ENCODE results near the gene MGRN1. TPM values are rescaled to one million over a fixed set of nuclear protein-coding genes. Genes with fewer than 3 reads are reported as not detected.

The MGRN1 gene
- total and polyA plus RNA-seq, 2 of the 13 experiments (the other 11 are each of a cell fraction or from before 2014, with no cell fraction given) = 11.9 to 12.6 TPM

- no peak; the same call in none of the 2 replicates for TF ChIP-seq KLF6 (CRISPR knock-in tag; IDR thresholded peaks at IDR 0.05)
- no peak for TF ChIP-seq ZNF138 (CRISPR knock-in tag; IDR thresholded peaks at IDR 0.05; ENCODE audit: low read depth)
- no peak for TF ChIP-seq ELF4 (CRISPR knock-in tag; IDR thresholded peaks at IDR 0.05; ENCODE audit: borderline replicate concordance)
- TF ChIP-seq ZNF670 (CRISPR knock-in tag; IDR thresholded peaks at IDR 0.05; ENCODE audit: borderline replicate concordance) = no peak
- TF ChIP-seq, protein P1, sequence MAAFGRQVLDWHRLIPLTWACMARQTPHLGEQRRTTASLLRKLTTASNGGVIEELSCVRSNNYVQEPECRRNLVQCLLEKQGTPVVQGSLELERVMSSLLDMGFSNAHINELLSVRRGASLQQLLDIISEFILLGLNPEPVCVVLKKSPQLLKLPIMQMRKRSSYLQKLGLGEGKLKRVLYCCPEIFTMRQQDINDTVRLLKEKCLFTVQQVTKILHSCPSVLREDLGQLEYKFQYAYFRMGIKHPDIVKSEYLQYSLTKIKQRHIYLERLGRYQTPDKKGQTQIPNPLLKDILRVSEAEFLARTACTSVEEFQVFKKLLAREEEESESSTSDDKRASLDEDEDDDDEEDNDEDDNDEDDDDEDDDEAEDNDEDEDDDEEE (CRISPR knock-in tag; IDR thresholded peaks at IDR 0.05) = no peak
- peak; percentile 60; the same call in 1 of the 2 replicates for TF ChIP-seq MYC (CRISPR knock-in tag; IDR thresholded peaks at IDR 0.05; ENCODE audit: borderline replicate concordance)
- no peak for TF ChIP-seq PAWR (CRISPR knock-in tag; IDR thresholded peaks at IDR 0.05; ENCODE audit: borderline replicate concordance)
- peak; percentile 36; the same call in 1 of the 2 replicates for TF ChIP-seq DZIP1 (CRISPR knock-in tag; IDR thresholded peaks at IDR 0.05)
- TF ChIP-seq NFE2L2 (IDR thresholded peaks at IDR 0.05; ENCODE audit: low read length) = no peak
- TF ChIP-seq MXI1 (IDR thresholded peaks at IDR 0.05; ENCODE audit: borderline replicate concordance, low read depth, low read length) = peak; percentile 58; the same call in 1 of the 3 replicates
- TF ChIP-seq SP5 (CRISPR knock-in tag; IDR thresholded peaks at IDR 0.05; ENCODE audit: borderline replicate concordance, low read depth) = peak; percentile 49
- no peak for TF ChIP-seq MIXL1 (CRISPR knock-in tag; IDR thresholded peaks at IDR 0.05)
- TF ChIP-seq XRCC5 (optimal IDR thresholded peaks at IDR 0.05; ENCODE audit: low read length) = no peak
- no peak for TF ChIP-seq DNMT1 (CRISPR knock-in tag; IDR thresholded peaks at IDR 0.05)
- no peak for TF ChIP-seq JARID2 (CRISPR knock-in tag; IDR thresholded peaks at IDR 0.05; ENCODE audit: insufficient replicate concordance)
- no peak for TF ChIP-seq NFKB2 (CRISPR knock-in tag; IDR thresholded peaks at IDR 0.05; ENCODE audit: borderline replicate concordance)
- no peak for TF ChIP-seq ZSCAN12 (CRISPR knock-in tag; IDR thresholded peaks at IDR 0.05)
- TF ChIP-seq, protein P2, sequence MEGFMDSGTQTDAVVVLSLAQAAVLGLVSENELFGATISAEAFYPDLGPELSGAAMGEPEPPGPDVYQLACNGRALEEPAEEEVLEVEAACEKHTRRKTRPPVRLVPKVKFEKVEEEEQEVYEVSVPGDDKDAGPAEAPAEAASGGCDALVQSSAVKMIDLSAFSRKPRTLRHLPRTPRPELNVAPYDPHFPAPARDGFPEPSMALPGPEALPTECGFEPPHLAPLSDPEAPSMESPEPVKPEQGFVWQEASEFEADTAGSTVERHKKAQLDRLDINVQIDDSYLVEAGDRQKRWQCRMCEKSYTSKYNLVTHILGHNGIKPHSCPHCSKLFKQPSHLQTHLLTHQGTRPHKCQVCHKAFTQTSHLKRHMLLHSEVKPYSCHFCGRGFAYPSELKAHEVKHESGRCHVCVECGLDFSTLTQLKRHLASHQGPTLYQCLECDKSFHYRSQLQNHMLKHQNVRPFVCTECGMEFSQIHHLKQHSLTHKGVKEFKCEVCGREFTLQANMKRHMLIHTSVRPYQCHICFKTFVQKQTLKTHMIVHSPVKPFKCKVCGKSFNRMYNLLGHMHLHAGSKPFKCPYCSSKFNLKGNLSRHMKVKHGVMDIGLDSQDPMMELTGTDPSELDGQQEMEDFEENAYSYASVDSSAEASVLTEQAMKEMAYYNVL (CRISPR knock-in tag; IDR thresholded peaks at IDR 0.05; ENCODE audit: borderline replicate concordance) = no peak
- peak; percentile 40; the same call in 1 of the 2 replicates for TF ChIP-seq HBP1 (CRISPR knock-in tag; IDR thresholded peaks at IDR 0.05; ENCODE audit: low read depth)
- TF ChIP-seq KDM2A (CRISPR knock-in tag; IDR thresholded peaks at IDR 0.05; ENCODE audit: borderline replicate concordance, low read depth) = peak; percentile 23; the same call in 1 of the 2 replicates
- TF ChIP-seq HDAC6 (IDR thresholded peaks at IDR 0.05; ENCODE audit: low read depth, low read length) = no peak
- TF ChIP-seq ATRX (CRISPR knock-in tag; IDR thresholded peaks at IDR 0.05; ENCODE audit: borderline replicate concordance) = no peak
- TF ChIP-seq ZNF652 (CRISPR knock-in tag; IDR thresholded peaks at IDR 0.05; ENCODE audit: borderline replicate concordance, low read depth) = no peak
Measured at GRCh38 chr16:4624827-4625559, 367 bp downstream of the MGRN1 start (continued).

Data from HepG2 (cell line).